ENCODE results near the gene ZNF76.

DNA sequence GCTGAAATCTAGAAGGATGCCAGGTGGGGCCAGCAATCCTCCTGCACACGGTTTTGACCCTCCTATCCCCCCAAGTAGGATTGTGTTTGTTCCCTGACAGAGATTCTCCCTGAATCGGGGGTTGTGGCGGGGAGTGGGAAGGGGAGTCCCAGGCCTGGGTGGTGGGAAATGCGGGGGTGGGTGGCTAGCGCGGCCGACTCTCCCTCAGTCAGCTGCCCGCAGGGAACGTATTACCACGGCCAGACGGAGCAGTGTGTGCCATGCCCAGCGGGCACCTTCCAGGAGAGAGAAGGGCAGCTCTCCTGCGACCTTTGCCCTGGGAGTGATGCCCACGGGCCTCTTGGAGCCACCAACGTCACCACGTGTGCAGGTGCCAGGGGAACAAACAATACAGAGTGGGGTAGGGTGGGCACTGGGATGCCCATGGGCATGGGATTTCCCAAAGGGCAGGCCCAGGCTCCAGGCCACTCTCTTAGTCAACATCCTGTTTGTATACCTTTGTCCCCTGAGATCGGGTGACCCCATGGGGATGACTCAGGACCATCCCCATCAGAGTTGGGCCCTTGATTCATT is 16.1 kb upstream of the ZNF76 start:
- TF ChIP-seq EP300 (conservative IDR thresholded peaks at IDR 0.05; ENCODE audit: poor library complexity, severe bottlenecking) (no peak), MXI1 (conservative IDR thresholded peaks at IDR 0.05; ENCODE audit: poor library complexity, severe bottlenecking) (no peak), EZH2 (IDR thresholded peaks at IDR 0.05; ENCODE audit: borderline replicate concordance, insufficient read depth, low read length, poor library complexity, severe bottlenecking) (no peak), POLR2AphosphoS5 (IDR thresholded peaks at IDR 0.05) (no peak), TAF1 (IDR thresholded peaks at IDR 0.05; ENCODE audit: low read depth) (no peak), RAD21 (conservative IDR thresholded peaks at IDR 0.05) (no peak), SMC3 (conservative IDR thresholded peaks at IDR 0.05; ENCODE audit: poor library complexity) (no peak)
- TF ChIP-seq, protein P1, sequence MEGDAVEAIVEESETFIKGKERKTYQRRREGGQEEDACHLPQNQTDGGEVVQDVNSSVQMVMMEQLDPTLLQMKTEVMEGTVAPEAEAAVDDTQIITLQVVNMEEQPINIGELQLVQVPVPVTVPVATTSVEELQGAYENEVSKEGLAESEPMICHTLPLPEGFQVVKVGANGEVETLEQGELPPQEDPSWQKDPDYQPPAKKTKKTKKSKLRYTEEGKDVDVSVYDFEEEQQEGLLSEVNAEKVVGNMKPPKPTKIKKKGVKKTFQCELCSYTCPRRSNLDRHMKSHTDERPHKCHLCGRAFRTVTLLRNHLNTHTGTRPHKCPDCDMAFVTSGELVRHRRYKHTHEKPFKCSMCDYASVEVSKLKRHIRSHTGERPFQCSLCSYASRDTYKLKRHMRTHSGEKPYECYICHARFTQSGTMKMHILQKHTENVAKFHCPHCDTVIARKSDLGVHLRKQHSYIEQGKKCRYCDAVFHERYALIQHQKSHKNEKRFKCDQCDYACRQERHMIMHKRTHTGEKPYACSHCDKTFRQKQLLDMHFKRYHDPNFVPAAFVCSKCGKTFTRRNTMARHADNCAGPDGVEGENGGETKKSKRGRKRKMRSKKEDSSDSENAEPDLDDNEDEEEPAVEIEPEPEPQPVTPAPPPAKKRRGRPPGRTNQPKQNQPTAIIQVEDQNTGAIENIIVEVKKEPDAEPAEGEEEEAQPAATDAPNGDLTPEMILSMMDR (IDR thresholded peaks at IDR 0.05; ENCODE audit: poor library complexity, severe bottlenecking): no peak
- TF ChIP-seq, protein P2, sequence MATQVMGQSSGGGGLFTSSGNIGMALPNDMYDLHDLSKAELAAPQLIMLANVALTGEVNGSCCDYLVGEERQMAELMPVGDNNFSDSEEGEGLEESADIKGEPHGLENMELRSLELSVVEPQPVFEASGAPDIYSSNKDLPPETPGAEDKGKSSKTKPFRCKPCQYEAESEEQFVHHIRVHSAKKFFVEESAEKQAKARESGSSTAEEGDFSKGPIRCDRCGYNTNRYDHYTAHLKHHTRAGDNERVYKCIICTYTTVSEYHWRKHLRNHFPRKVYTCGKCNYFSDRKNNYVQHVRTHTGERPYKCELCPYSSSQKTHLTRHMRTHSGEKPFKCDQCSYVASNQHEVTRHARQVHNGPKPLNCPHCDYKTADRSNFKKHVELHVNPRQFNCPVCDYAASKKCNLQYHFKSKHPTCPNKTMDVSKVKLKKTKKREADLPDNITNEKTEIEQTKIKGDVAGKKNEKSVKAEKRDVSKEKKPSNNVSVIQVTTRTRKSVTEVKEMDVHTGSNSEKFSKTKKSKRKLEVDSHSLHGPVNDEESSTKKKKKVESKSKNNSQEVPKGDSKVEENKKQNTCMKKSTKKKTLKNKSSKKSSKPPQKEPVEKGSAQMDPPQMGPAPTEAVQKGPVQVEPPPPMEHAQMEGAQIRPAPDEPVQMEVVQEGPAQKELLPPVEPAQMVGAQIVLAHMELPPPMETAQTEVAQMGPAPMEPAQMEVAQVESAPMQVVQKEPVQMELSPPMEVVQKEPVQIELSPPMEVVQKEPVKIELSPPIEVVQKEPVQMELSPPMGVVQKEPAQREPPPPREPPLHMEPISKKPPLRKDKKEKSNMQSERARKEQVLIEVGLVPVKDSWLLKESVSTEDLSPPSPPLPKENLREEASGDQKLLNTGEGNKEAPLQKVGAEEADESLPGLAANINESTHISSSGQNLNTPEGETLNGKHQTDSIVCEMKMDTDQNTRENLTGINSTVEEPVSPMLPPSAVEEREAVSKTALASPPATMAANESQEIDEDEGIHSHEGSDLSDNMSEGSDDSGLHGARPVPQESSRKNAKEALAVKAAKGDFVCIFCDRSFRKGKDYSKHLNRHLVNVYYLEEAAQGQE (IDR thresholded peaks at IDR 0.05; ENCODE audit: borderline replicate concordance): no peak
